Measurements from ENCODE around the gene FAM234B. TPM values are rescaled to one million over a fixed set of nuclear protein-coding genes. Genes with fewer than 3 reads are reported as not detected.
A peak's percentile ranks its signal among the peaks of the same experiment; 100 is the strongest.

The FAM234B gene
- total RNA-seq, 1 donor = 3.3 TPM

DNA sequence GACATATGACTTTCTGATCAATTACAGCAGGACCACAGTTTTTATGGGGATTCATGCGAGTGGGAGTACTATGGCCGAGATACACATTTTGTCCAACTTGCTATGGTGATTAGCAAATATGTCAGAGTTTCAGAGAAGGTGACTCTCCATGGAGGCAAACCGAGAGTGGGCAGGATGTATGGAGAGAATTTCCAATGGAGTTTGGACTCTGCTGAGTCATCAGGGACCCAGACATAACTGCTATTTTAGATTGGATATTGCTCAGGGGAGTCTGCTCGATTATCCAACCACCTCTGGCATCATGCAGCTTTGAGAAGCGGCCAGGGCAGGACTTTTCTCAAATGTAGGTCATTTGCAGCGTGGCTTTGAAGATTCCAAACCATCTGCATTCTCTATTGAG, 68.8 kb downstream of the FAM234B start:
- DNase-seq (ENCODE audit: insufficient read length, low spot score, missing footprints) = no peak
- TF ChIP-seq, protein P1, sequence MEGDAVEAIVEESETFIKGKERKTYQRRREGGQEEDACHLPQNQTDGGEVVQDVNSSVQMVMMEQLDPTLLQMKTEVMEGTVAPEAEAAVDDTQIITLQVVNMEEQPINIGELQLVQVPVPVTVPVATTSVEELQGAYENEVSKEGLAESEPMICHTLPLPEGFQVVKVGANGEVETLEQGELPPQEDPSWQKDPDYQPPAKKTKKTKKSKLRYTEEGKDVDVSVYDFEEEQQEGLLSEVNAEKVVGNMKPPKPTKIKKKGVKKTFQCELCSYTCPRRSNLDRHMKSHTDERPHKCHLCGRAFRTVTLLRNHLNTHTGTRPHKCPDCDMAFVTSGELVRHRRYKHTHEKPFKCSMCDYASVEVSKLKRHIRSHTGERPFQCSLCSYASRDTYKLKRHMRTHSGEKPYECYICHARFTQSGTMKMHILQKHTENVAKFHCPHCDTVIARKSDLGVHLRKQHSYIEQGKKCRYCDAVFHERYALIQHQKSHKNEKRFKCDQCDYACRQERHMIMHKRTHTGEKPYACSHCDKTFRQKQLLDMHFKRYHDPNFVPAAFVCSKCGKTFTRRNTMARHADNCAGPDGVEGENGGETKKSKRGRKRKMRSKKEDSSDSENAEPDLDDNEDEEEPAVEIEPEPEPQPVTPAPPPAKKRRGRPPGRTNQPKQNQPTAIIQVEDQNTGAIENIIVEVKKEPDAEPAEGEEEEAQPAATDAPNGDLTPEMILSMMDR (IDR thresholded peaks at IDR 0.05; ENCODE audit: extremely low read depth, low read depth, low read length) = no peak
- H2AFZ ChIP-seq (ENCODE audit: low read length) = no peak overlapping the region
- no peak overlapping the region for H3K27ac ChIP-seq (ENCODE audit: low read depth, low read length)
- no peaks in the 10 kb centered on the region for H3K27me3 ChIP-seq (ENCODE audit: insufficient read depth, low read length)
- peaks cover 2% of the 10 kb centered on the region for H3K9me3 ChIP-seq (ENCODE audit: low read depth, low read length)
- no peak overlapping the region for H3K4me2 ChIP-seq (ENCODE audit: insufficient read depth, low read length)
- H4K20me1 ChIP-seq (ENCODE audit: insufficient read depth, low read length) = no peaks in the 10 kb centered on the region
- H3K4me3 ChIP-seq (ENCODE audit: insufficient read depth, low read length) = no peak overlapping the region
- no peaks in the 10 kb centered on the region for H3K79me2 ChIP-seq (ENCODE audit: insufficient read depth, low read length)
- H3K36me3 ChIP-seq (ENCODE audit: insufficient read depth, low read length) = no peaks in the 10 kb centered on the region
- H3K4me1 ChIP-seq (ENCODE audit: insufficient read depth, low read length) = peaks cover 15% of the 10 kb centered on the region

DNA sequence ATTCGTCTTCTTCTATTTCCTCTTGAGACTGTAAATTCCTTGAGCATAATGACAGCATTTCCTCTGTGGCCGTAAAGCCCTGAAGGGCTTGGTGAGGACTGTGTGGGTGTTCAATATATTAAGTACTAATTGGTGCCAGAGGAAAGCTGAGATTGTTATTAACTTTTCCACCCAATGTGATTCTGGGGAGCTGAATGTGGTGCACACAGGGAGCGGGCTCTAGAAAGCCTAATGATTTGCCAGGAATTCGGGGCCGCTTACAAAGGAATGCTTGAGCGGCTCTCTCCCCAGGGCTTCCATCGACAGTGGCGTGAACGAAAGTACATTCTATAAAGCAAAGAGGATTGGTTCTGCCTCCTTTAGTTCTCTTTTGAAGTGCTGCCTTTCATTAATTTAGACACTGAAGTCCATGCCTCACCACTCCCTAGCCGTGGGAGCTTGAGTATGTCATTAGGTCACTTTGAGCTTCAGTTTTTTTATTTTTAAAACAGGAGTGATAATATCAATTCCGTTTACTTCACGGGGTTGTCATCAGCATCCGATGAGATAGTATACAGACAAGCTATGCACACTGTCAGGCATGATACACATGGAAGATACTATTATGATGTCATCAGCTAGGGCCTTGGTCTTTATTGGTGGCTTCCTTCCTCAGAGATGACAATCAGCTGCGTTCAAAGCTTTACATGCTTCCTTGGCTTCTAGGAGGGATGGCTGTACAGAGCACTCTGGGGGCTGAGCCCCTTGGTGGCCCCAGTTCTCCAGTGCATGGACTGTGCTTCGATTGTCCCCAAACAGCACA, 70.3 kb downstream of the FAM234B start:
- H3K27me3 ChIP-seq (ENCODE audit: insufficient read depth, low read length) = no peaks in the 10 kb centered on the region
- DNase-seq (ENCODE audit: insufficient read length, low spot score, missing footprints) = no peak
- peaks cover 2% of the 10 kb centered on the region for H3K9me3 ChIP-seq (ENCODE audit: low read depth, low read length)
- no peak overlapping the region for H3K27ac ChIP-seq (ENCODE audit: low read depth, low read length)
- H3K36me3 ChIP-seq (ENCODE audit: insufficient read depth, low read length) = no peaks in the 10 kb centered on the region
- no peaks in the 10 kb centered on the region for H4K20me1 ChIP-seq (ENCODE audit: insufficient read depth, low read length)
- peak overlapping the region; percentile 29 for H2AFZ ChIP-seq (ENCODE audit: low read length)
- peak overlapping the region; percentile 53 for H3K4me2 ChIP-seq (ENCODE audit: insufficient read depth, low read length)
- peak overlapping the region; percentile 7 for H3K4me3 ChIP-seq (ENCODE audit: insufficient read depth, low read length)
- H3K4me1 ChIP-seq (ENCODE audit: insufficient read depth, low read length) = peaks cover 28% of the 10 kb centered on the region
- TF ChIP-seq, protein P1 (IDR thresholded peaks at IDR 0.05; ENCODE audit: extremely low read depth, low read depth, low read length) = no peak
- no peaks in the 10 kb centered on the region for H3K79me2 ChIP-seq (ENCODE audit: insufficient read depth, low read length)

DNA sequence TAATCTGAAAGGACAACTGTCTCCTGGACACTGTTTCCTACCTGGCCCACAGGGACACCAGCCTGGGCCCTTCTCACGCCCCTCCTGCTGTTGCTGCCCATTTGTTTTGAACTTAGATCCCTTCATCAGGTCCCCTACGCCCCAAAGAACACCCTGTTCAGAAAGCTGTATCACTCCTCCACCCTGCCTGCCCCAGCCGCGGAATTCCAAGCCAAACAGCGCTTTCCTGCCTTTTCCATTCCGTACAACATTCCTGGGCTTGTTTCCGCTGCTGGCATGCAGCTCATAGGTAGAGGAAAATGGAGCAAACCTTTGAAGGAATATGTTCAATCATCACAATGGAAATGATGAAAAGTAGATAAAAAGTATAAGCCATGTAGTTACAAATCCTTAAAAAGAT, 72.1 kb downstream of the FAM234B start:
- no peak overlapping the region for H3K4me3 ChIP-seq (ENCODE audit: insufficient read depth, low read length)
- no peaks in the 10 kb centered on the region for H3K27me3 ChIP-seq (ENCODE audit: insufficient read depth, low read length)
- H3K9me3 ChIP-seq (ENCODE audit: low read depth, low read length) = peaks cover 2% of the 10 kb centered on the region
- no peak for DNase-seq (ENCODE audit: insufficient read length, low spot score, missing footprints)
- TF ChIP-seq, protein P1 (IDR thresholded peaks at IDR 0.05; ENCODE audit: extremely low read depth, low read depth, low read length) = no peak
- peaks cover 42% of the 10 kb centered on the region for H3K4me1 ChIP-seq (ENCODE audit: insufficient read depth, low read length)
- no peaks in the 10 kb centered on the region for H4K20me1 ChIP-seq (ENCODE audit: insufficient read depth, low read length)
- H3K79me2 ChIP-seq (ENCODE audit: insufficient read depth, low read length) = no peaks in the 10 kb centered on the region
- no peak overlapping the region for H2AFZ ChIP-seq (ENCODE audit: low read length)
- no peak overlapping the region for H3K4me2 ChIP-seq (ENCODE audit: insufficient read depth, low read length)
- no peaks in the 10 kb centered on the region for H3K36me3 ChIP-seq (ENCODE audit: insufficient read depth, low read length)
- no peak overlapping the region for H3K27ac ChIP-seq (ENCODE audit: low read depth, low read length)

DNA sequence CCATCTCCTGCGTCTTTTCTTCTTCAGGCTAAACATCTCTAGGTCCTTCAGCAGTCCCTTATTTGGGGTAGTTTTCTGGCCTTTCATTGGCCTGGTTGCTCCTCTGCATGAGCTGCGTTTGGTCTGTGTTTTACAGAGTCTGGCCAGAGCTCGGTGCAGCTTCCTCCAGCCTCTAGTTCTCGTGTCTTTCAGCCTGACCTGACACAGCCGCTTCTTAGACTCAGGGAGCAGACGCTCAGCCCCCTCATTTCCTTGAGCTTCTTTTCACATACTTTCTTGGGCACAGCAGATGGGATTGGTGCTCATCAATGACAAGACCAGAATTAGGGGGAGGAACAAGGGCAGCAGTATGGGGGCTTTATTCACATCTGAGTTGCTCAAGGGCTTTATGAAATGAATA, 72.8 kb downstream of the FAM234B start:
- no peaks in the 10 kb centered on the region for H3K27me3 ChIP-seq (ENCODE audit: insufficient read depth, low read length)
- H2AFZ ChIP-seq (ENCODE audit: low read length) = no peak overlapping the region
- H3K4me3 ChIP-seq (ENCODE audit: insufficient read depth, low read length) = no peak overlapping the region
- H3K79me2 ChIP-seq (ENCODE audit: insufficient read depth, low read length) = no peaks in the 10 kb centered on the region
- H3K27ac ChIP-seq (ENCODE audit: low read depth, low read length) = no peak overlapping the region
- no peak for DNase-seq (ENCODE audit: insufficient read length, low spot score, missing footprints)
- TF ChIP-seq, protein P1 (IDR thresholded peaks at IDR 0.05; ENCODE audit: extremely low read depth, low read depth, low read length) = no peak
- H3K36me3 ChIP-seq (ENCODE audit: insufficient read depth, low read length) = no peaks in the 10 kb centered on the region
- H3K4me2 ChIP-seq (ENCODE audit: insufficient read depth, low read length) = no peak overlapping the region
- H3K4me1 ChIP-seq (ENCODE audit: insufficient read depth, low read length) = peaks cover 42% of the 10 kb centered on the region
- H4K20me1 ChIP-seq (ENCODE audit: insufficient read depth, low read length) = no peaks in the 10 kb centered on the region
- H3K9me3 ChIP-seq (ENCODE audit: low read depth, low read length) = peaks cover under 1% of the 10 kb centered on the region
